ENCODE results near the gene ADH4.

ADH4 gene

DNA sequence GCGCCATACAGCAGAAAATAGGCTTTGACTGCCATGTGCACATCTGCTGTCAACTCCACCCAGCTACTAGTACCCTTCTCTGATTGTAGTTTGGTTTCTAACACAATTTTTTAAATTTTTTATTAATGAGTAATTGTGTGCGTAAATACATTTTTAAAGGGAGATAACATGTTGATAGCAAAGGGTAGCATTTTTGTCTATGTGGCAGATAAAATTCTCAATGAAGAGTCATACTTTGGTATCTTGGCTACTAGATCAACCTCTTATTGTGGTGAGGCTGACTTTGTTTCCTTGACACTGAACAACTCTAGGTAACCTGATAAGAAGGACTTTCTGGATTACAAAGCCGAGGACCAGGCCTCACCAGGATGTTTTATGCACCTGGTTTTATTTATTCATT lies 9.5 kb downstream of the ADH4 start:
- Histone ChIP-seq H3K9me2 (ENCODE audit: low read depth, low read length) (no peaks in the 10 kb centered on the region), H3K27me3 (ENCODE audit: insufficient read depth, low read length) (no peaks in the 10 kb centered on the region), H3F3A (ENCODE audit: insufficient read depth, low read length) (no peaks in the 10 kb centered on the region), H3K4me1 (ENCODE audit: insufficient read depth, low read length, severe bottlenecking) (no peaks in the 10 kb centered on the region), H3K9ac (ENCODE audit: low read length) (no peak overlapping the region), H3K27ac (ENCODE audit: low read depth, low read length, poor library complexity, severe bottlenecking) (no peak overlapping the region), H3K79me2 (ENCODE audit: insufficient read depth, low read length) (no peaks in the 10 kb centered on the region), H4K20me1 (ENCODE audit: insufficient read depth, low read length) (no peaks in the 10 kb centered on the region), H3K4me2 (ENCODE audit: low read length) (no peak overlapping the region), H3K9me3 (ENCODE audit: low read length) (no peaks in the 10 kb centered on the region), H2AFZ (ENCODE audit: low read length) (no peak overlapping the region), H3K4me3 (ENCODE audit: low read depth, low read length, poor library complexity, severe bottlenecking) (no peak overlapping the region), H3K36me3 (ENCODE audit: insufficient read depth, low read length) (no peaks in the 10 kb centered on the region)
- no peak for TF ChIP-seq CTCF (IDR thresholded peaks at IDR 0.05; ENCODE audit: low read length)
- TF ChIP-seq EZH2 (IDR thresholded peaks at IDR 0.05; ENCODE audit: borderline replicate concordance, low read length): no peak

DNA sequence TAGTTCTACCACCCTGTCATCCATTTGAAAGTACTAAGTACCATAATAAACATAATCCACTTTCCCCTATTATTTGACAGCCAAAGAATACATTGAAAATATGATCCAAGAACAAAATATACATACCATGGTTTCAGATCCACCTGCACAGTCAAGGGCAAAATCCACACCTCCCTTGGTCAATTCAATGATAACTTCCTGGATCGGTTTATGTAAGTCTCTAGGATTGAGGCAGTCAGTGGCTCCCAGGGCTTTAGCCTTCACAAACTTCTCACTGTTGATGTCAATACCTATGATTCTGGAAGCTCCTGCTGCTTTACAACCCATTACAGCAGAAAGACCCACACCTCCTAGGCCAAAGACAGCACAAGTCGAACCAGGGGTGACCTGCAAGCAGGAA lies 12.7 kb downstream of the ADH4 start:
- no peaks in the 10 kb centered on the region for H3K4me1 ChIP-seq (ENCODE audit: insufficient read depth, low read length, severe bottlenecking)
- H3K9me2 ChIP-seq (ENCODE audit: low read depth, low read length): no peaks in the 10 kb centered on the region
- no peaks in the 10 kb centered on the region for H3K9me3 ChIP-seq (ENCODE audit: low read length)
- H3K27me3 ChIP-seq (ENCODE audit: insufficient read depth, low read length): no peaks in the 10 kb centered on the region
- H4K20me1 ChIP-seq (ENCODE audit: insufficient read depth, low read length): no peaks in the 10 kb centered on the region
- H3K4me3 ChIP-seq (ENCODE audit: low read depth, low read length, poor library complexity, severe bottlenecking): no peak overlapping the region
- H2AFZ ChIP-seq (ENCODE audit: low read length): no peak overlapping the region
- H3K79me2 ChIP-seq (ENCODE audit: insufficient read depth, low read length): no peaks in the 10 kb centered on the region
- no peak overlapping the region for H3K9ac ChIP-seq (ENCODE audit: low read length)
- no peaks in the 10 kb centered on the region for H3F3A ChIP-seq (ENCODE audit: insufficient read depth, low read length)
- no peak for TF ChIP-seq EZH2 (IDR thresholded peaks at IDR 0.05; ENCODE audit: borderline replicate concordance, low read length)
- TF ChIP-seq CTCF (IDR thresholded peaks at IDR 0.05; ENCODE audit: low read length): no peak
- no peaks in the 10 kb centered on the region for H3K36me3 ChIP-seq (ENCODE audit: insufficient read depth, low read length)
- no peak overlapping the region for H3K4me2 ChIP-seq (ENCODE audit: low read length)
- H3K27ac ChIP-seq (ENCODE audit: low read depth, low read length, poor library complexity, severe bottlenecking): no peak overlapping the region

- TF ChIP-seq EZH2 (IDR thresholded peaks at IDR 0.05; ENCODE audit: borderline replicate concordance, low read length) (no peak), CTCF (IDR thresholded peaks at IDR 0.05; ENCODE audit: low read length) (no peak)
- H3K9me2 ChIP-seq (ENCODE audit: low read depth, low read length): no peaks in the 10 kb centered on the region
- no peak overlapping the region for H3K27ac ChIP-seq (ENCODE audit: low read depth, low read length, poor library complexity, severe bottlenecking)
- no peaks in the 10 kb centered on the region for H3K36me3 ChIP-seq (ENCODE audit: insufficient read depth, low read length)
- H3K9me3 ChIP-seq (ENCODE audit: low read length): no peaks in the 10 kb centered on the region
- no peaks in the 10 kb centered on the region for H3K4me1 ChIP-seq (ENCODE audit: insufficient read depth, low read length, severe bottlenecking)
- H2AFZ ChIP-seq (ENCODE audit: low read length): no peak overlapping the region
- no peak overlapping the region for H3K4me2 ChIP-seq (ENCODE audit: low read length)
- H3K9ac ChIP-seq (ENCODE audit: low read length): no peak overlapping the region
- no peak overlapping the region for H3K4me3 ChIP-seq (ENCODE audit: low read depth, low read length, poor library complexity, severe bottlenecking)
- no peaks in the 10 kb centered on the region for H3F3A ChIP-seq (ENCODE audit: insufficient read depth, low read length)
- no peaks in the 10 kb centered on the region for H3K27me3 ChIP-seq (ENCODE audit: insufficient read depth, low read length)
- H4K20me1 ChIP-seq (ENCODE audit: insufficient read depth, low read length): no peaks in the 10 kb centered on the region
- no peaks in the 10 kb centered on the region for H3K79me2 ChIP-seq (ENCODE audit: insufficient read depth, low read length)
These were observed 17.7 kb downstream of the ADH4 start for GRCh38 chr4:99126376-99126775.
